CD4-positive, alpha-beta T cell treated with Interleukin-10 for 1 hour (primary cell): ENCODE data around the gene OR1D2.
A peak's percentile ranks its signal among the peaks of the same experiment; 100 is the strongest.
"Not testable (repeated sequence)": the region's sequence is repeated elsewhere in the genome, so short reads cannot be mapped to it uniquely, and the experiment has no call there.

ENCODE experiments used
- DNase-seq: peaks from one replicate; pipeline ENCODE4 v3.0.0-alpha.2; 2020

OR1D2 gene

GRCh38 chr17:3104322-3104721 lies at the start of gene OR1D2:
TSS of gene OR1D2 (minus strand) at chr17:3104422. CDS start at chr17:3092996, 11,426 bp downstream.
- no peak for DNase-seq

GRCh38 chr17:3137494-3137893 lies 33.3 kb upstream of the OR1D2 start:
- not testable (repeated sequence) for DNase-seq

GRCh38 chr17:3127451-3127850 lies 23.2 kb upstream of the OR1D2 start, which contains the start of gene OR1G1:
TSS of gene OR1G1 (minus strand) at chr17:3127551. CDS start at chr17:3127551, 0 bp downstream.
- DNase-seq = no peak

- DNase-seq = not testable (repeated sequence)
Observed at GRCh38 chr17:3073850-3074249, 30.4 kb downstream of the OR1D2 start.

- DNase-seq = not testable (repeated sequence)
Observed at GRCh38 chr17:3065192-3065591, 39.0 kb downstream of the OR1D2 start.

GRCh38 chr17:3063507-3063906 lies 40.7 kb downstream of the OR1D2 start, which contains the start of gene OR1D5:
TSS of gene OR1D5 (minus strand) at chr17:3063607. CDS start at chr17:3063607, 0 bp downstream.
- not testable (repeated sequence) for DNase-seq

- not testable (repeated sequence) for DNase-seq
Observed at GRCh38 chr17:3062824-3063377, 41.3 kb downstream of the OR1D2 start.

GRCh38 chr17:3054868-3055267 lies 49.4 kb downstream of the OR1D2 start:
- DNase-seq = not testable (repeated sequence)

GRCh38 chr17:3049705-3050295 lies 54.4 kb downstream of the OR1D2 start:
- DNase-seq = no peak

GRCh38 chr17:3048727-3049471 lies 55.3 kb downstream of the OR1D2 start:
- peak; percentile 98 for DNase-seq

GRCh38 chr17:3046753-3047152 lies 57.5 kb downstream of the OR1D2 start:
- DNase-seq = no peak

- DNase-seq = no peak
Observed at GRCh38 chr17:3043737-3044365, 60.4 kb downstream of the OR1D2 start.

GRCh38 chr17:3040882-3041281 lies 63.3 kb downstream of the OR1D2 start:
- no peak for DNase-seq

- DNase-seq = peak; percentile 3
Observed at GRCh38 chr17:3039736-3040135, 64.5 kb downstream of the OR1D2 start.

- no peak for DNase-seq
Observed at GRCh38 chr17:3038941-3039340, 65.3 kb downstream of the OR1D2 start.
